Globus pallidus (tissue), 1 donor: ENCODE data around the gene ZNF793.

Experiments
- DNase-seq: peaks from one replicate; pipeline ENCODE4 v3.0.0-alpha.2; 2015; ENCODE audit warnings: low spot score

ZNF793 gene

GRCh38 chr19:37565370-37565669, 58.6 kb downstream of the ZNF793 start:
- DNase-seq: no peak

- no peak for DNase-seq
These were observed 65.5 kb downstream of the ZNF793 start for GRCh38 chr19:37572203-37572602.

GRCh38 chr19:37583340-37583739, 76.6 kb downstream of the ZNF793 start:
- no peak for DNase-seq
